Pulmonary artery endothelial cell (primary cell): Measurements from ENCODE around the gene MAP4K2. TPM values are rescaled to one million over a fixed set of nuclear protein-coding genes. Genes with fewer than 3 reads are reported as not detected.
"Not testable (repeated sequence)": the region's sequence is repeated elsewhere in the genome, so short reads cannot be mapped to it uniquely, and the experiment has no call there.

Experiments used
- DNase-seq: peaks from one replicate; pipeline ENCODE4 v3.0.0-alpha.2; 2011; ENCODE audit warnings: low read depth, low spot score
- total RNA-seq: library from RNA; depleted of rRNA; stranded (reverse); fragments of >200 nt; gene quantifications from 2 replicates; pipeline ENCODE4 v1.2.3, GENCODE V29; 2014

MAP4K2 gene
- 34.3 and 34.8 TPM in 2 replicates for total RNA-seq

- peak; percentile 24 for DNase-seq
Observed at GRCh38 chr11:64803158-64803845, at the start of gene MAP4K2. MAP4K2 (minus strand) TSS chr11:64803214; CDS start chr11:64803149, 65 bp downstream.

DNA sequence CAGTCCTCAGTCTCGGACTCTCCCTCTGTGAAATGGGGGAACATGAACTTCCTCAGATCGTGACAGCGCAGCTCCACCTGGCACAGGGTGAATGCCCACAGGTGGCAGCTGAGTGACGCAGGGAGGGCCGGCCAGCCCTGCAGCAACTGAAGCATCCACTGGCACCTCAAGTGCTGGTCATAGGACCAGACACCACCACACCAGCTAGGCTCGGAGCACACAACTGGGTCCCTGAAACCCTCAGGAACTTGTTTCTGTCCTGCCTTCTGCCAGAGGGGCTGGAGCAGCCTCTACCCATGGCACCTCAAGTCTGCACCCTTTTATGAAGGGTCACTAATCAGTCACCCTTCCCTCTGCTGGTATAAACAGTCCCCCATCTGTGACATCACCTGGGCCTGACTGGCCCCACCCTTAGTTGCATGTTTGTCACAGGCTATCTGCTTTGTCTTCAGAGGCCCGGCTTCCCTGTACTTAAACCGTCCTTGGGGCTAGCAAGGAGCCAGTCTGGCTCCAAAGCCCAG lies 48.9 kb upstream of the MAP4K2 start:
- no peak for DNase-seq

GRCh38 chr11:64850979-64851567 lies 48.1 kb upstream of the MAP4K2 start:
- DNase-seq, result no peak

GRCh38 chr11:64849598-64850356 lies 46.8 kb upstream of the MAP4K2 start:
- DNase-seq, result no peak

GRCh38 chr11:64848826-64849597 lies 46.0 kb upstream of the MAP4K2 start:
- DNase-seq, result no peak

DNA sequence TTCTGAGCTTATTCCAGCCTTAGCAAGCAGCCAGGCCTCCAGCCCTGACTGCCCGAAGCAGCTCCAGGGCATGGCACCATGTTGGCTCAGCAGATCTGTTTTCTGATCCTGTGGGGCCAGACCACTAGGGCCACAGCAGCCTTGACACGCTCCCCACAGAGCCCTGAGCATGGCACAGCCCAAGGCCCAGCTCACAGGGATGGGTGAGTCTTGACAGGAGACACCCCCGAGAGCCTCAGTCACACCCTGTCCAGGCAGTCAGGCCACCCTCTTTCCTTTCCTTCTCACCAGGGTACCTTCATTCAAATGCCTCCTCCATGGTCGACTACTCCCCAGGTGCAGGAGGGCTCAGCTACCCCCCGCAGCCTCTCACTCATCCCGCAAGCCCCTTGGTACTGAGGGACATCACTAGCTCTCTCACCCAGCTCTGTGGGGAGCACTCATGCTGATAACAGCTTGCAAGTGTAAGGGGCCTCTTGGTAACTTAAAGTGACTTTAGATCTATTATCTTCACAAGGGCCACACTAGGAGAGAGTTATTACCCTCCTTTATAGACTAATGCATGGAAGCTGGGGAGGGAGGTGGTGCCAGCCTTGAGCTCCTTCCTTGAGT lies 45.3 kb upstream of the MAP4K2 start:
- DNase-seq, result no peak

- DNase-seq, result peak; percentile 54
Observed at GRCh38 chr11:64846998-64847666, 44.1 kb upstream of the MAP4K2 start.

GRCh38 chr11:64845776-64846129 lies 42.7 kb upstream of the MAP4K2 start:
- DNase-seq, result not testable (repeated sequence)

DNA sequence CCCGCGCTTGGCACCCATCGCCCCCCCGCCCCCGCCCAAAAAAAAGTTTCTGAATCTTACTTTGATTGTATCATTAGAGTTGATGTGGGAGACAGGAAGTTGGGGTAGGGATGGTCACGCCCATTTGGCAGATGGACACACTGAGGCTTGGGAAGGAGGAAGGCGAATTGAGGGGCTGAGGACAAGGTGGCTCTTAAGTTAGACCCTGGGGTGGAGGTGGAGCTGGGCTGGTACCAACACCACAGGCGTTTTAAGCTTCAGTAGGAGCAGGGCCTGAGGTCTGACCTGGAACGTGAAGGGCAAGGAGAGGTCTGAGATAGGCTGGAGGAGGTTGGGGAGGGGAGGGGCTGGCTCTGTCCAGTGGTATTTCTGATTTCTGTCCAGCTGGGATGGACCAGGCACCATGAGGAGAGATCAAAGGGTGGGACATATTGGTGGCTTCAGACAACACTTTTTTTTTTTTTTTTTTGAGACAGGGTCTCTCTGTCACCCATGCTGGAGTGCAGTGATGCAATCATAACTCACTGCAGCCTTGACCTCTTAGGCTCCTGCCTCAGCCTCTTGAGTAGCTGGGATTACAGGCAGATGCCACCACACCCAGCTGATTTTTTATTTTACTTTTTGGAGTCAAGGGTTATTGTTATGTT lies 42.2 kb upstream of the MAP4K2 start:
- no peak for DNase-seq

- DNase-seq, result no peak
Observed at GRCh38 chr11:64844330-64845128, 41.5 kb upstream of the MAP4K2 start, which contains the start of gene CDC42BPG. CDC42BPG (minus strand) TSS chr11:64844653; CDS start chr11:64844569, 84 bp downstream.

DNA sequence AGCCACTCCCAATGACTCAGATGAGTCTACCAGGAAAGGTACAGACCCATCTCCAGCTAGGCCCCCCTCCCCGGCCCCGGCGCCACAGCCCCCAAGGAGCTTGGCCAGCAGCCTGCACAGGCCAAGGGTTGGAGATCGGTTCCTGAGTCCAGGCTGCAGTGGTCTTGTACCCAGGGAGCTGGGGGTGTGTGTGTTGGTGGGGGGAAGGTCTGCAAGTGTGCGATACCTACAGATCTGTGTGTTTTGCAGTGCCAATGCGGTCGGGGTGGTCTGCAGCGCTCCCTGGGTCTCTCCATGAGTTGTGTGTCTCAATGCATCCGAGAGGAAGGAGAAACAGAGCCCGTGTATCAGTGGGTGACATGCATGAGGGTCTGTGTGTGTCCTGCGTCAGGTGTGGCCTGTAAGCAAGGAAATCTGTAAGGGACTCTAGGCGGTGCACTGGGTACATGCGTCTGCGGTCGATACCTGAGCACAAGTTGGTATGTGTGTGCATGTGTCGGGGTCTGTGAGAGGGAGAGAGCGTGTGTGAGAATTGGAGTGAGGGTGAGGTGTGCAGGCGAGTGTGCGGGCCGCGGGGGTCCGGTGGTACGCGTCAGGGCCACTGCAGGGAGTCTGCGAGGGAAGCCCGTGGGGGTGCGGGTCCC lies 40.8 kb upstream of the MAP4K2 start:
- DNase-seq, result no peak

DNA sequence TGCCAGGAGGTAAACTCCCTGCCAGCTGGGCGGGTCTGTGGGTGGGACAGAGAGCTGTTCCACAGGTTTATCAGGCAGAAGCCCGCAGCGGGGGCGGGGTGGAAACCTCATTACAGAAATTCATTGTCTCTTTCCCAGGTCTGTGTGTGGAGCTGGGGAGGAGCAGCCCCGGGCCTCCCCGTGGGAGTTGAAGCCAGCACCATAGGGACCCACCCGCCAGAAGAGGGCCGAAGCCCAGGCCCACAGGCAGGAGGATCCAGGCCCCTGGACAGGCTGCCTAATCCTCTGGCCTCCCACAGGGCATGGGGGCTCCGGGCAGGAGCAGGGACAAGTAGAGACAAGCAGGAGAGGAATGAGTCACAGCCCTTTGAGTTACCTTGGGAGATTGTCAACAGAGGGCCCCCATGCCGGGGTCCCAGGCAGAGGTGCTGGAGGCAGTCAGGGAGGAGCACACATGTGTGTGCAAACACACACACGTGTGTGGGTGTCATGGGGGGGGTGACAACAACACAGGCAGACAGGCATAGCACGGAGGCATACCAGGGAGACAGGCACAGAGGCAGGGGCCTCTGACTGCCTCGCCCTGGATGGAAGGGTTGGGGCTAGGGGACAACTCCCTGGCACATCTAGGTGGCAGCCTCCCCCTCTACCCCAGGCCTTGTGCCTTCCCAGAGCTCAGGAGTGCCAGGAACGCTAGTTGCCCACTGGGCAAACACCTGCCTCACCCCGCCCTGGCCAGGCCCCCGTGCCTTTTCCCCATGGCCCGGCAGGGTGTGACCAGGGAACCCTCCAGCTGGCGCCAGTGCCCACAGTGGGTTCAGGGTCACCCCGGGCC lies 40.1 kb upstream of the MAP4K2 start:
- no peak for DNase-seq

DNA sequence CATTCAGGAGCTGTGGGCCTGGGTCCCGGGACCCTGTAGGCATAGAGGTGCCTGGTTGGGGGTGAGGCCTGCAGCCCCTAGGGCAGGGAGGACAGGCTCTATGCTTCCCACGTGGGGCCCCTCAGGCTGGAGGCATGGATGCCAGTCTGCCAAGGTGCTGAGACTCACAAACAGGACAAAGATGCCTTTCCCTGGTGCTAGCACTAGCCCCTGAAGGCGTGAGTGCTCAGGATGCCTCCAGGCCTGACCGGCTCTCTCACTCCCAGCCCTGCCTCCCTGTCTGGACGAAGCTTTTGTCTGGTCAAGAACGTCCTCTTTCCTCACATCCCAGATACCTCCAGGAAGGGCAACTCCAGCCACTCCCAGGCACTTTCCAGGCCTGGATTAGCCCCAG lies 39.3 kb upstream of the MAP4K2 start:
- no peak for DNase-seq

DNA sequence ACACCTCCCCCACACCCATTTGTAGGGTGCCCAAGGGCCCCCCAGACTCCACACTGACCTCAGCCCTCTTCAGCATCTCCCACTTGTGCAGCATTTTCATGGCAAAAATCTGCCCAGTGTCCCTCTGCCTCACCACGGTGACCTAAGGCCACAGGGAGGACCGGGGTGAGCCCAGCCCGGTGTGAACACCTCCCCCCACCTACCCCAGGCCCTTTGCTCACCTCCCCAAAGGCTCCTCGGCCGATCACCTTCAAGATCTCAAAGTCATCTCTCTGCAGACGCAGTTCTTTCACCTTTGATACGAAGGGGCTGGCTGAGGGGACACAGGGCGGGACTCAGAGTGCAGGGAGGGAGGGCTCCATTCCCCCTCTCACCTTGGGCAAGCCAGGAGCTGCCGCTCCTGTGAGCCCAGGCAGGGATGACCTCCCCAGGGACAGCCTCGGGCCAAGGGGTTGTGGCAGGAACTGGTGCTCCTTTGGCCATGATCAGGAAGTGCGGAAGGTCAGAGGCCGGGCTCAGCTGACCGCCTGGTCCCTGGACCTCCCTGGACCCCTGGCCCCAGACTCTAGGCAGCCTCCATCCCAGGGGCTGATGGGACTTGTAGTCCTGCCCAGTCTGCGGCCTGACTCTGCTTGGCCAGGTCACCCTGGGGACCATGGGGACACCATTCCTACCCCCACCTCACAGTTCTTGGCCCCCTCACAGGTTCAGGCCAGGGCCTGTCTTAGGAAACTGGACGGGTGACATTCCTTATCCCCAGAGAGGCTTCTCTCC lies 38.8 kb upstream of the MAP4K2 start:
- no peak for DNase-seq

GRCh38 chr11:64839887-64840782 lies 37.1 kb upstream of the MAP4K2 start:
- no peak for DNase-seq

DNA sequence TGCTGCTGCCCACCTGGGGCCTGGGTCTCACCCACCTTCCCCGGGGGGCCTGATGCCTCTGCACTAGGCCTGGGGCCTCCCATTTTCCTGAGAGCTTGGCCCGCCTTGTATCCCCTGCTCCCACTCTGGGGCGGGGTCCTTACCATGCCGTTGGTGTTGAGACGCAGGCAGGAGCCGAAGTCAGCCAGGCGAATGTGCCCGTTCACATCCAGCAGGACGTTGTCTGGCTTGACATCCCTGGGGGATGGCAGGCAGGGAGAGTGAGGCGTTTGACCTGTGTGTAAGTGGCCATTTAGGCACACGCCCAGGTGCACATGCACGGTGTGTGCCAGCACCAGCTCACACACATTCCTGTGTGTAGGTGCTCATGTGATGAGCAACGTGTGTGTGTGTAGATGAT lies 36.3 kb upstream of the MAP4K2 start:
- DNase-seq, result no peak
